IMR-90 (cell line): Measurements from ENCODE around the gene ALDOC. TPM values are rescaled to one million over a fixed set of nuclear protein-coding genes. Genes with fewer than 3 reads are reported as not detected.
A peak's percentile ranks its signal among the peaks of the same experiment; 100 is the strongest.

Source experiments
- ATAC-seq: fragments of 200-7000 bp; cut with Tn5 transposase; 2 replicates; pipeline ENCODE4 v1.9.1; 2020; ENCODE audit warnings: low read depth, mild to moderate bottlenecking, moderate library complexity
- BruUV-seq: library from RNA; stranded (reverse); fragments of 400-500 nt; replicated peaks from 2 replicates; lab custom pipeline; 2021; lab: Mats Ljungman, UMichigan
- CTCF ChIA-PET: fragments of 300-600 bp; formaldehyde crosslinking; extraction: SDS; loops from one replicate; lab custom pipeline; 2021; ENCODE audit warnings: antibody characterized with exemption; lab: Yijun Ruan, JAX
- POLR2A ChIA-PET: fragments of 300-600 bp; sonication (Branson Sonifier 250); formaldehyde crosslinking; loops from one replicate; lab custom pipeline; 2022; ENCODE audit warnings: antibody characterized with exemption; ENCODE audit not compliant: unreplicated experiment; lab: Charles Lee
- DNase-seq: peaks from one replicate; pipeline ENCODE4 v3.0.0; 2013
- H2AFZ ChIP-seq: replicated peaks from 2 replicates; pipeline ENCODE3; 2013; ENCODE audit warnings: low read length, mild to moderate bottlenecking; ENCODE audit not compliant: poor library complexity
- H2AK5ac ChIP-seq: 2 replicates; pipeline ENCODE4 v1.6.1; 2013; ENCODE audit warnings: low read depth, low read length, inconsistent platforms
- H2AK9ac ChIP-seq: replicated peaks from 2 replicates; pipeline ENCODE3; 2013; ENCODE audit warnings: mild to moderate bottlenecking, low read depth, low read length, moderate library complexity; ENCODE audit not compliant: poor library complexity
- H2BK120ac ChIP-seq: 2 replicates; pipeline ENCODE4 v1.6.1; 2013; ENCODE audit warnings: low read depth, low read length, inconsistent platforms
- H2BK15ac ChIP-seq: 3 replicates; pipeline ENCODE4 v1.6.1; 2013; ENCODE audit warnings: low read depth, low read length, inconsistent platforms
- H2BK20ac ChIP-seq: 2 replicates; pipeline ENCODE4 v1.6.1; 2013; ENCODE audit warnings: low read depth, mild to moderate bottlenecking, inconsistent platforms, low read length, moderate library complexity
- H2BK5ac ChIP-seq: 2 replicates; pipeline ENCODE4 v1.6.1; 2013; ENCODE audit warnings: mild to moderate bottlenecking, low read depth, low read length, inconsistent platforms; ENCODE audit not compliant: poor library complexity, severe bottlenecking
- H3K14ac ChIP-seq: replicated peaks from 2 replicates; pipeline ENCODE4 v1.6.1; 2013; ENCODE audit warnings: low read depth, low read length, inconsistent platforms
- H3K18ac ChIP-seq: 2 replicates; pipeline ENCODE4 v1.6.1; 2013; ENCODE audit warnings: low read depth, low read length, control low read depth
- H3K23ac ChIP-seq: 2 replicates; pipeline ENCODE4 v1.6.1; 2013; ENCODE audit warnings: low read depth, low read length, inconsistent platforms
- H3K27ac ChIP-seq: 2 replicates; pipeline ENCODE4 v1.5.1; 2013; ENCODE audit warnings: mild to moderate bottlenecking, control low read depth, low read length; ENCODE audit not compliant: insufficient read depth
- H3K27me3 ChIP-seq: 2 replicates; pipeline ENCODE4 v1.6.1; 2013; ENCODE audit warnings: low read length; ENCODE audit not compliant: control insufficient read depth, insufficient read depth
- H3K36me3 ChIP-seq: 2 replicates; pipeline ENCODE4 v1.6.1; 2013; ENCODE audit warnings: low read length, mixed read lengths; ENCODE audit not compliant: control insufficient read depth, insufficient read depth
- H3K4ac ChIP-seq: 2 replicates; pipeline ENCODE4 v1.6.1; 2013; ENCODE audit warnings: low read depth, low read length, inconsistent platforms
- H3K4me1 ChIP-seq: 2 replicates; pipeline ENCODE4 v1.6.1; 2013; ENCODE audit warnings: low read length, mixed read lengths; ENCODE audit not compliant: control insufficient read depth, insufficient read depth
- H3K4me2 ChIP-seq: 2 replicates; pipeline ENCODE4 v1.6.1; 2013; ENCODE audit warnings: low read depth, mild to moderate bottlenecking, control low read depth, low read length, moderate library complexity
- H3K4me3 ChIP-seq: 2 replicates; pipeline ENCODE4 v1.5.1; 2013; ENCODE audit warnings: low read depth, mild to moderate bottlenecking, control low read depth, low read length, moderate library complexity; ENCODE audit not compliant: insufficient read depth
- H3K56ac ChIP-seq: 2 replicates; pipeline ENCODE4 v1.6.1; 2013; ENCODE audit warnings: low read length, inconsistent platforms; ENCODE audit not compliant: insufficient read depth; ENCODE audit errors: extremely low read depth
- H3K79me1 ChIP-seq, 2 experiments: 2 replicates each; pipeline ENCODE4 v1.6.1; 2013; ENCODE audit warnings: low read length in 2 of 2, inconsistent platforms in 1 of 2, low read depth in 1 of 2
- H3K9ac ChIP-seq: 2 replicates; pipeline ENCODE4 v1.6.1; 2013; ENCODE audit warnings: low read depth, low read length, control low read depth
- H3K9me1 ChIP-seq: 2 replicates; pipeline ENCODE4 v1.6.1; 2013; ENCODE audit warnings: low read length, inconsistent platforms; ENCODE audit not compliant: insufficient read depth
- H3K9me3 ChIP-seq: 2 replicates; pipeline ENCODE4 v1.6.1; 2013; ENCODE audit warnings: low read length; ENCODE audit not compliant: control insufficient read depth, insufficient read depth
- H4K20me1 ChIP-seq: 2 replicates; pipeline ENCODE4 v1.6.1; 2013; ENCODE audit warnings: low read length, inconsistent platforms; ENCODE audit not compliant: insufficient read depth
- H4K5ac ChIP-seq: 2 replicates; pipeline ENCODE4 v1.6.1; 2013; ENCODE audit warnings: mild to moderate bottlenecking, low read depth, low read length, control low read depth
- H4K8ac ChIP-seq, 2 experiments: 2 replicates each; pipeline ENCODE4 v1.6.1; 2013; ENCODE audit warnings: low read depth in 2 of 2, low read length in 2 of 2, control low read depth in 1 of 2, inconsistent platforms in 1 of 2
- H4K91ac ChIP-seq: 2 replicates; pipeline ENCODE4 v1.6.1; 2013; ENCODE audit warnings: low read depth, low read length, inconsistent platforms; ENCODE audit not compliant: insufficient read depth
- BHLHE40 ChIP-seq: fragments of 150-350 bp; IDR thresholded peaks from 2 replicates; pipeline ENCODE4 v1.6.1; 2016; ENCODE audit warnings: mild to moderate bottlenecking, low read depth, low read length
- CEBPB ChIP-seq: IDR thresholded peaks from 2 replicates; pipeline ENCODE4 v1.6.1; 2012; ENCODE audit warnings: low read depth, low read length, improper control_type of control experiment
- CHD1 ChIP-seq: IDR thresholded peaks from 2 replicates; pipeline ENCODE4 v1.6.1; 2012; ENCODE audit warnings: low read depth, low read length, improper control_type of control experiment
- FOS ChIP-seq: fragments of 150-350 bp; IDR thresholded peaks from 2 replicates; pipeline ENCODE4 v1.6.1; 2016; ENCODE audit warnings: low read depth, low read length
- MAFK ChIP-seq: IDR thresholded peaks from 2 replicates; pipeline ENCODE4 v1.6.1; 2012; ENCODE audit warnings: low read depth, low read length, improper control_type of control experiment
- MAZ ChIP-seq: IDR thresholded peaks from 2 replicates; pipeline ENCODE4 v1.6.1; 2012; ENCODE audit warnings: low read depth, mild to moderate bottlenecking, low read length, improper control_type of control experiment, moderate library complexity, borderline replicate concordance
- MXI1 ChIP-seq: IDR thresholded peaks from 2 replicates; pipeline ENCODE4 v1.6.1; 2012; ENCODE audit warnings: low read depth, mild to moderate bottlenecking, low read length, moderate library complexity, borderline replicate concordance
- POLR2A ChIP-seq: IDR thresholded peaks from 2 replicates; pipeline ENCODE4 v1.6.1; 2012; ENCODE audit warnings: mild to moderate bottlenecking, low read depth, low read length
- RAD21 ChIP-seq: IDR thresholded peaks from 2 replicates; pipeline ENCODE4 v1.6.1; 2012; ENCODE audit warnings: low read length, improper control_type of control experiment
- RCOR1 ChIP-seq: IDR thresholded peaks from 2 replicates; pipeline ENCODE4 v1.6.1; 2012; ENCODE audit warnings: mild to moderate bottlenecking, low read length, improper control_type of control experiment; ENCODE audit not compliant: insufficient replicate concordance
- RFX5 ChIP-seq: IDR thresholded peaks from 2 replicates; pipeline ENCODE4 v1.8.0; 2012; ENCODE audit warnings: low read depth, mild to moderate bottlenecking, low read length, moderate library complexity
- WGBS, 2 experiments: methylation state at CpG; one replicate each; pipeline versions ENCODE4 v1.1.5 to v1.1.7; 2013; ENCODE audit warnings: missing lambda C conversion rate in 2 of 2; ENCODE audit not compliant: insufficient read length in 1 of 2; ENCODE audit errors: extremely low coverage in 2 of 2; 5-methylcytosine and 5-hydroxymethylcytosine counted together
- dilution Hi-C: fragments of 300-500 bp; cut with HindIII; formaldehyde crosslinking; loops from one replicate; pipeline ENCODE4 v1.14.3; 2018; ENCODE audit warnings: low sequenced_read_pairs; ENCODE audit not compliant: unreplicated experiment
- in situ Hi-C: fragments of 300-500 bp; cut with MboI; formaldehyde crosslinking; loops from 3 replicates; pipeline ENCODE4 v1.14.3; 2019; ENCODE audit warnings: low sequenced_read_pairs, inconsistent platforms, mixed read lengths
- intact Hi-C: fragments of 100-400 bp; cut with micrococcal nuclease; formaldehyde crosslinking; loops from 2 replicates; pipeline ENCODE4 v1.10.0; 2022
- polyA plus RNA-seq, 3 experiments: library from polyadenylated mRNA; depleted of rRNA; stranded (reverse); fragments of >200 nt; gene quantifications; 2 replicates each; pipeline ENCODE4 v1.2.3, GENCODE V29; 2012; ENCODE audit warnings: low replicate concordance in 1 of 3
- total RNA-seq: library from RNA; depleted of rRNA; stranded (reverse); fragments of >200 nt; gene quantifications from 2 replicates; pipeline ENCODE4 v1.2.3, GENCODE V29; 2012
- TF ChIP-seq, protein P1 (sequence below): fragments of 150-350 bp; IDR thresholded peaks from 2 replicates; pipeline ENCODE4 v1.6.1; 2017; ENCODE audit warnings: mild to moderate bottlenecking, antibody characterized with exemption, low read length, low read depth
- TF ChIP-seq, protein P2 (sequence below): fragments of 150-350 bp; IDR thresholded peaks from 2 replicates; pipeline ENCODE4 v1.6.1; 2016; ENCODE audit warnings: low read depth, mild to moderate bottlenecking, low read length, moderate library complexity, borderline replicate concordance

Gene ALDOC
- total and polyA plus RNA-seq, 2 of the 4 experiments (the other 2 are of a cell fraction), result 47.0 to 69.7 TPM

DNA sequence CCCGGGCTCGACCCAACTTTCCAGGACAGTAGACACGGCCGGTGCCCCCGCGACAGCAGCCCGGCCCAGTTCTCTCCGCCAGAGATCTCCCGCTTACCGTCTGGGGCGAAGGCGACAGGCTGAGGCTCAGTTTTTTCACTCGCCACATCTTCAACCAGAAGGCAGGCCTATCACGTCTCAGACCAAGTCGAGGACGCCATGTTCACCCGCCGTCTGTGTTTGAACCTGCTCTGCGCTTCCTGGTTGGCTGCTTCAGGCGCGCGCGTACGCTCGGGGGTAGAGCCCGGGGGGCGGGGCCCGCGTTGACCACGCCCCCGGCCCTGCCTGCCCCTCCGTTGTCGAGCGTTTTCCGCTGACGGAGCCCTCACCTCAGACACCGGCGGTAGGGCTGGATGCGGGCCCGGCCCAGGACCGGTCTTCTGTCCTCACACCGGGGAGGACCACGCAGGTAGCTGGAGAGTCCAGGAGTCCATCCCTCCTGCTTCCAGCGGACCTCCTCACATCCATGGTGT is 22.2 kb upstream of the ALDOC start, which contains the start of gene SPAG5 (continued):
- peak; percentile 54; the same call in 1 of the 2 replicates for TF ChIP-seq MAZ

DNA sequence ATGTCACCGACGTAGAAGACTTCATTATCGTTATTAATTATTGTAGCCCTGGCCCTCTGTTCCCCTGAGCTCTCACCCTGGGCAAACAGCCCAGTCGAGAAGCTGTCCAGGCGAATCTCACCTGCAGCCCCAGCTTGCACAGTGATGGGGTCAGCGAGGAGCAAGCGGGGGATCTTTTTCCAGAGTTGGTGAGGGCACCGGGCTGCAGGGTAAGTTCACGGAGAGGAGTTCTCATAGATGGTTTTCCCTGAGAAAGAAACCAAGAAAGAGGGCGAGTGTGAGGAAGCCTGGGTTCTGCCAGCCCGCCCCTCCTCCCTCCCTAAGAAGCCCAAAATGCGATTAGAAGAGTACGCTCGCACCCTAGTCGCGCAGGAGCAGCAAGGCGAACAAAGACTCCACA is 21.7 kb upstream of the ALDOC start:
- peak overlapping the region; percentile 54; the same call in 1 of the 2 replicates for H3K23ac ChIP-seq
- H4K5ac ChIP-seq, result no peak overlapping the region
- no peaks in the 10 kb centered on the region for H3K9me3 ChIP-seq
- ChIA-PET CTCF (no interaction called here), POLR2A (no interaction called here)
- peak overlapping the region; percentile 59 for H2AK9ac ChIP-seq
- H2BK5ac ChIP-seq, result peak overlapping the region; percentile 23
- peak overlapping the region; percentile 41 for H3K4me2 ChIP-seq
- no peak overlapping the region for H2AK5ac ChIP-seq
- ATAC-seq (peak; percentile 1), DNase-seq (no peak)
- peak overlapping the region; percentile 94 for H2AFZ ChIP-seq
- intact Hi-C loops (no loop called here), dilution Hi-C loops (no loop called here), in situ Hi-C loops (no loop called here)
- peaks cover 2% of the 10 kb centered on the region for H3K4me1 ChIP-seq
- peaks cover 10 to 27% of the 10 kb centered on the region in 2 experiments; a peak in 3 of 4 replicates for H3K79me1 ChIP-seq
- no peak overlapping the region for H2BK15ac ChIP-seq
- peak overlapping the region; percentile 48 to 62; a peak in 3 of 4 replicates for H4K8ac ChIP-seq
- peak overlapping the region; percentile 38 for H3K4ac ChIP-seq
- no peaks in the 10 kb centered on the region; the same call in 1 of the 2 replicates for H3K36me3 ChIP-seq
- peak overlapping the region; percentile 59 for H4K91ac ChIP-seq
- H2BK120ac ChIP-seq, result no peak overlapping the region
- no peak overlapping the region for H3K18ac ChIP-seq
- WGBS, 2 experiments, result 0% methylated on average over 4 of the region's 17 CpGs; no CpG with 5 or more reads in 1 of the 2 experiments
- no peaks in the 10 kb centered on the region for H3K9me1 ChIP-seq
- H4K20me1 ChIP-seq, result peaks cover 3% of the 10 kb centered on the region; the same call in 1 of the 2 replicates
- H3K14ac ChIP-seq, result peak overlapping the region; percentile 73
- peak overlapping the region; percentile 72 for H3K4me3 ChIP-seq
- H3K27me3 ChIP-seq, result no peaks in the 10 kb centered on the region
- H3K56ac ChIP-seq, result peak overlapping the region; percentile 45
- H3K9ac ChIP-seq, result peak overlapping the region; percentile 53
- H2BK20ac ChIP-seq, result no peak overlapping the region
- no TSS peak for BruUV-seq
- peak overlapping the region; percentile 41; the same call in 1 of the 2 replicates for H3K27ac ChIP-seq
- TF ChIP-seq RAD21 (no peak), MAFK (no peak), POLR2A (no peak), CEBPB (no peak), MXI1 (no peak), BHLHE40 (no peak), MAZ (no peak), RCOR1 (no peak), CHD1 (no peak), FOS (no peak), RFX5 (no peak)
- TF ChIP-seq, protein P1, sequence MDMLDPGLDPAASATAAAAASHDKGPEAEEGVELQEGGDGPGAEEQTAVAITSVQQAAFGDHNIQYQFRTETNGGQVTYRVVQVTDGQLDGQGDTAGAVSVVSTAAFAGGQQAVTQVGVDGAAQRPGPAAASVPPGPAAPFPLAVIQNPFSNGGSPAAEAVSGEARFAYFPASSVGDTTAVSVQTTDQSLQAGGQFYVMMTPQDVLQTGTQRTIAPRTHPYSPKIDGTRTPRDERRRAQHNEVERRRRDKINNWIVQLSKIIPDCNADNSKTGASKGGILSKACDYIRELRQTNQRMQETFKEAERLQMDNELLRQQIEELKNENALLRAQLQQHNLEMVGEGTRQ, result no peak
- TF ChIP-seq, protein P2, sequence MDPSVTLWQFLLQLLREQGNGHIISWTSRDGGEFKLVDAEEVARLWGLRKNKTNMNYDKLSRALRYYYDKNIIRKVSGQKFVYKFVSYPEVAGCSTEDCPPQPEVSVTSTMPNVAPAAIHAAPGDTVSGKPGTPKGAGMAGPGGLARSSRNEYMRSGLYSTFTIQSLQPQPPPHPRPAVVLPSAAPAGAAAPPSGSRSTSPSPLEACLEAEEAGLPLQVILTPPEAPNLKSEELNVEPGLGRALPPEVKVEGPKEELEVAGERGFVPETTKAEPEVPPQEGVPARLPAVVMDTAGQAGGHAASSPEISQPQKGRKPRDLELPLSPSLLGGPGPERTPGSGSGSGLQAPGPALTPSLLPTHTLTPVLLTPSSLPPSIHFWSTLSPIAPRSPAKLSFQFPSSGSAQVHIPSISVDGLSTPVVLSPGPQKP, result no peak
